Thyroid gland (tissue), 4 donors: ENCODE results near the gene LIN52. TPM values are rescaled to one million over a fixed set of nuclear protein-coding genes. Genes with fewer than 3 reads are reported as not detected.

Experiments
- DNase-seq, 2 donors: peaks; one replicate each; pipeline ENCODE4 v3.0.0-alpha.2; 2019
- H3K27ac ChIP-seq, 3 donors: fragments of 200-600 bp; sonication (generic); 1 replicate in 2 of 3; 2 replicates in 1 of 3; pipeline ENCODE4 v1.5.1; 2016 to 2019; ENCODE audit warnings: mild to moderate bottlenecking in 1 of 3, moderate library complexity in 1 of 3
- H3K27me3 ChIP-seq: fragments of 200-600 bp; sonication (generic); one replicate; pipeline ENCODE4 v1.5.1; 2019
- H3K36me3 ChIP-seq, 2 donors: fragments of 200-600 bp; sonication (generic); one replicate each; pipeline ENCODE4 v1.5.1; 2016 to 2019
- H3K4me1 ChIP-seq, 2 donors: fragments of 200-600 bp; sonication (generic); one replicate each; pipeline ENCODE4 v1.5.1; 2017 to 2019
- H3K4me3 ChIP-seq, 3 donors: fragments of 200-600 bp; sonication (generic); replicated peaks in 1 of 3; 1 replicate in 2 of 3; 2 replicates in 1 of 3; pipeline ENCODE4 v1.5.1; 2016; ENCODE audit warnings: mild to moderate bottlenecking in 1 of 3
- H3K9me3 ChIP-seq: fragments of 200-600 bp; sonication (generic); one replicate; pipeline ENCODE4 v1.5.1; 2017
- CTCF ChIP-seq, 6 experiments: fragments of 200-600 bp in 3 of 6; fragments of 450-650 bp in 3 of 6; sonication (generic) in 3 of 6; IDR thresholded peaks; one replicate each; pipeline ENCODE4 v1.5.1; 2016 to 2019; ENCODE audit warnings: antibody characterized with exemption in 6 of 6, mild to moderate bottlenecking in 2 of 6, inconsistent platforms in 1 of 6, moderate library complexity in 1 of 6
- POLR2A ChIP-seq, 2 donors: fragments of 450-650 bp; IDR thresholded peaks; one replicate each; pipeline ENCODE4 v1.6.1; 2017; ENCODE audit warnings: antibody characterized with exemption in 2 of 2, mild to moderate bottlenecking in 2 of 2, moderate library complexity in 1 of 2
- WGBS, 2 donors: methylation state at CpG; one replicate each; pipeline ENCODE4 v1.1.5; 2017; 5-methylcytosine and 5-hydroxymethylcytosine counted together
- intact Hi-C: fragments of 100-400 bp; cut with DNase I; formaldehyde crosslinking; loops from one replicate; pipeline ENCODE4 v1.15.1; 2023
- total RNA-seq, 4 donors: library from RNA; depleted of rRNA; stranded (reverse); fragments of >200 nt; gene quantifications; one replicate each; pipeline ENCODE4 v1.2.3, GENCODE V29; 2016

Gene LIN52
- total RNA-seq, 4 donors from 2014 or later = 5.8 to 12.7 (median 8.1) TPM

GRCh38 chr14:74160763-74161162 lies 76.0 kb downstream of the LIN52 start:
- Histone ChIP-seq H3K36me3 (no peaks in the 10 kb centered on the region), H3K4me3 (no peak overlapping the region), H3K27ac (no peak overlapping the region), H3K27me3 (no peaks in the 10 kb centered on the region), H3K4me1 (no peaks in the 10 kb centered on the region), H3K9me3 (no peaks in the 10 kb centered on the region)
- no peak for TF ChIP-seq POLR2A (IDR thresholded peaks at IDR 0.05)
- no peak for TF ChIP-seq CTCF (IDR thresholded peaks at IDR 0.05)
- DNase-seq = no peak
- intact Hi-C loops = no loop called here
- WGBS, 2 donors = 97 to 99% methylated on average over 2 of the region's 2 CpGs

- DNase-seq = no peak
- H3K4me1 ChIP-seq = no peaks in the 10 kb centered on the region
- no peaks in the 10 kb centered on the region for H3K27me3 ChIP-seq
- H3K36me3 ChIP-seq = no peaks in the 10 kb centered on the region
- no peak overlapping the region for H3K4me3 ChIP-seq
- 79 to 88% methylated on average over 8 of the region's 8 CpGs for WGBS, 2 donors
- intact Hi-C loops = no loop called here
- H3K9me3 ChIP-seq = no peaks in the 10 kb centered on the region
- H3K27ac ChIP-seq = no peak overlapping the region
- TF ChIP-seq CTCF (IDR thresholded peaks at IDR 0.05) = no peak
- TF ChIP-seq POLR2A (IDR thresholded peaks at IDR 0.05) = no peak
These were observed 76.9 kb downstream of the LIN52 start for GRCh38 chr14:74161526-74162158.

- DNase-seq = no peak
- intact Hi-C loops = no loop called here
- H3K27me3 ChIP-seq = no peaks in the 10 kb centered on the region
- TF ChIP-seq POLR2A (IDR thresholded peaks at IDR 0.05) = no peak
- TF ChIP-seq CTCF (IDR thresholded peaks at IDR 0.05) = no peak
- WGBS, 2 donors = 64 to 94% methylated on average over 3 of the region's 3 CpGs
- no peak overlapping the region for H3K4me3 ChIP-seq
- no peak overlapping the region for H3K27ac ChIP-seq
- H3K9me3 ChIP-seq = no peaks in the 10 kb centered on the region
- H3K36me3 ChIP-seq = no peaks in the 10 kb centered on the region
- H3K4me1 ChIP-seq = no peaks in the 10 kb centered on the region
These were observed 85.2 kb downstream of the LIN52 start for GRCh38 chr14:74169906-74170305.

GRCh38 chr14:74176400-74176793 lies 91.6 kb downstream of the LIN52 start:
- Histone ChIP-seq H3K27ac (no peak overlapping the region), H3K4me1 (no peaks in the 10 kb centered on the region), H3K9me3 (no peaks in the 10 kb centered on the region), H3K36me3 (no peaks in the 10 kb centered on the region), H3K27me3 (no peaks in the 10 kb centered on the region), H3K4me3 (no peak overlapping the region)
- intact Hi-C loops = no loop called here
- no peak for DNase-seq
- TF ChIP-seq POLR2A (IDR thresholded peaks at IDR 0.05) = no peak
- TF ChIP-seq CTCF (IDR thresholded peaks at IDR 0.05) = no peak
- 93% methylated on average over 2 of the region's 2 CpGs for WGBS, 2 donors

- WGBS, 2 donors = 38 to 41% methylated on average over 3 of the region's 3 CpGs
- intact Hi-C loops = no loop called here
- no peaks in the 10 kb centered on the region for H3K4me1 ChIP-seq
- no peaks in the 10 kb centered on the region for H3K36me3 ChIP-seq
- H3K9me3 ChIP-seq = no peaks in the 10 kb centered on the region
- no peak overlapping the region for H3K27ac ChIP-seq
- no peak for DNase-seq
- TF ChIP-seq POLR2A (IDR thresholded peaks at IDR 0.05) (no peak), CTCF (IDR thresholded peaks at IDR 0.05) (peak in 1 of 6 experiments; percentile 5)
- no peaks in the 10 kb centered on the region for H3K27me3 ChIP-seq
- H3K4me3 ChIP-seq = no peak overlapping the region
These were observed 95.1 kb downstream of the LIN52 start for GRCh38 chr14:74179856-74180255.
